ENCODE measurements around the gene MDFIC. TPM values are rescaled to one million over a fixed set of nuclear protein-coding genes. Genes with fewer than 3 reads are reported as not detected.

Gene MDFIC
- total and polyA plus RNA-seq, 2 experiments from 2014 or later: 10.6 to 18.5 TPM

GRCh38 chr7:115010441-115010820 lies 88.5 kb downstream of the MDFIC start:
- no peaks in the 10 kb centered on the region for H4K20me1 ChIP-seq (ENCODE audit: insufficient read depth, poor library complexity, severe bottlenecking)
- DNase-seq (ENCODE audit: low spot score): no peak
- no peak for TF ChIP-seq EZH2 (IDR thresholded peaks at IDR 0.05; ENCODE audit: borderline replicate concordance)
- TF ChIP-seq CTCF (IDR thresholded peaks at IDR 0.05; ENCODE audit: poor library complexity): no peak
- no peak for TF ChIP-seq EZH2phosphoT487 (IDR thresholded peaks at IDR 0.05; ENCODE audit: low read depth, severe bottlenecking, unreplicated experiment)
- no peak overlapping the region for H3K4me3 ChIP-seq
- no peaks in the 10 kb centered on the region for H3K79me2 ChIP-seq
- no peaks in the 10 kb centered on the region for H3K36me3 ChIP-seq (replicated peaks; ENCODE audit: insufficient read depth, low read depth)
- no peaks in the 10 kb centered on the region for H3K27me3 ChIP-seq
- no peak overlapping the region for H3K4me2 ChIP-seq
- H2AFZ ChIP-seq: no peak overlapping the region
- no peak overlapping the region for H3K27ac ChIP-seq
- H3K9me3 ChIP-seq (ENCODE audit: low read depth): no peaks in the 10 kb centered on the region
- WGBS (ENCODE audit: low lambda C conversion rate, missing lambda C conversion rate): 88% methylated on average over 1 of the region's 1 CpG
- no peaks in the 10 kb centered on the region for H3K9me2 ChIP-seq (replicated peaks; ENCODE audit: insufficient read depth)
- H3K4me1 ChIP-seq (ENCODE audit: insufficient read depth): peaks cover 9% of the 10 kb centered on the region

GRCh38 chr7:115013886-115014285 lies 92.0 kb downstream of the MDFIC start:
- Histone ChIP-seq H3K9me2 (replicated peaks; ENCODE audit: insufficient read depth) (no peaks in the 10 kb centered on the region), H3K27ac (no peak overlapping the region), H3K4me2 (no peak overlapping the region), H4K20me1 (ENCODE audit: insufficient read depth, poor library complexity, severe bottlenecking) (no peaks in the 10 kb centered on the region), H3K79me2 (no peaks in the 10 kb centered on the region), H2AFZ (no peak overlapping the region), H3K27me3 (no peaks in the 10 kb centered on the region), H3K36me3 (replicated peaks; ENCODE audit: insufficient read depth, low read depth) (no peaks in the 10 kb centered on the region), H3K9me3 (ENCODE audit: low read depth) (no peaks in the 10 kb centered on the region), H3K4me1 (ENCODE audit: insufficient read depth) (peaks cover 7% of the 10 kb centered on the region), H3K4me3 (no peak overlapping the region)
- DNase-seq (ENCODE audit: low spot score): no peak
- TF ChIP-seq CTCF (IDR thresholded peaks at IDR 0.05; ENCODE audit: poor library complexity) (no peak), EZH2 (IDR thresholded peaks at IDR 0.05; ENCODE audit: borderline replicate concordance) (no peak), EZH2phosphoT487 (IDR thresholded peaks at IDR 0.05; ENCODE audit: low read depth, severe bottlenecking, unreplicated experiment) (no peak)
- WGBS (ENCODE audit: low lambda C conversion rate, missing lambda C conversion rate): 96% methylated on average over 3 of the region's 3 CpGs

- WGBS (ENCODE audit: low lambda C conversion rate, missing lambda C conversion rate): 90% methylated on average over 1 of the region's 1 CpG
- H3K4me1 ChIP-seq (ENCODE audit: insufficient read depth): no peaks in the 10 kb centered on the region
- no peaks in the 10 kb centered on the region for H3K9me3 ChIP-seq (ENCODE audit: low read depth)
- H4K20me1 ChIP-seq (ENCODE audit: insufficient read depth, poor library complexity, severe bottlenecking): no peaks in the 10 kb centered on the region
- no peak overlapping the region for H2AFZ ChIP-seq
- no peak overlapping the region for H3K4me3 ChIP-seq
- no peaks in the 10 kb centered on the region for H3K27me3 ChIP-seq
- no peak for DNase-seq (ENCODE audit: low spot score)
- H3K36me3 ChIP-seq (replicated peaks; ENCODE audit: insufficient read depth, low read depth): no peaks in the 10 kb centered on the region
- no peaks in the 10 kb centered on the region for H3K79me2 ChIP-seq
- TF ChIP-seq CTCF (IDR thresholded peaks at IDR 0.05; ENCODE audit: poor library complexity): no peak
- H3K9me2 ChIP-seq (replicated peaks; ENCODE audit: insufficient read depth): no peaks in the 10 kb centered on the region
- H3K27ac ChIP-seq: no peak overlapping the region
- H3K4me2 ChIP-seq: no peak overlapping the region
These were observed 92.9 kb downstream of the MDFIC start for GRCh38 chr7:115014794-115015193.

GRCh38 chr7:115015619-115016018 lies 93.7 kb downstream of the MDFIC start:
- Histone ChIP-seq H2AFZ (no peak overlapping the region), H3K9me2 (replicated peaks; ENCODE audit: insufficient read depth) (no peaks in the 10 kb centered on the region), H4K20me1 (ENCODE audit: insufficient read depth, poor library complexity, severe bottlenecking) (no peaks in the 10 kb centered on the region), H3K9me3 (ENCODE audit: low read depth) (no peaks in the 10 kb centered on the region), H3K27me3 (no peaks in the 10 kb centered on the region), H3K4me2 (no peak overlapping the region), H3K4me1 (ENCODE audit: insufficient read depth) (no peaks in the 10 kb centered on the region), H3K27ac (no peak overlapping the region), H3K79me2 (no peaks in the 10 kb centered on the region), H3K4me3 (no peak overlapping the region), H3K36me3 (replicated peaks; ENCODE audit: insufficient read depth, low read depth) (no peaks in the 10 kb centered on the region)
- TF ChIP-seq EZH2 (IDR thresholded peaks at IDR 0.05; ENCODE audit: borderline replicate concordance) (no peak), EZH2phosphoT487 (IDR thresholded peaks at IDR 0.05; ENCODE audit: low read depth, severe bottlenecking, unreplicated experiment) (no peak), CTCF (IDR thresholded peaks at IDR 0.05; ENCODE audit: poor library complexity) (no peak)
- peak; percentile 26 for DNase-seq (ENCODE audit: low spot score)
- 71% methylated on average over 4 of the region's 4 CpGs for WGBS (ENCODE audit: low lambda C conversion rate, missing lambda C conversion rate)

Measured in hepatocyte (in vitro differentiated cells).